PC-3 (cell line): ENCODE measurements around the gene POU4F2. TPM values are rescaled to one million over a fixed set of nuclear protein-coding genes. Genes with fewer than 3 reads are reported as not detected.

Experiments
- ATAC-seq: fragments of 200-7000 bp; cut with Tn5 transposase; 2 replicates; pipeline ENCODE4 v1.9.1; 2020; ENCODE audit warnings: mild to moderate bottlenecking, moderate library complexity
- BruUV-seq: library from RNA; stranded (reverse); fragments of 400-500 nt; replicated peaks from 2 replicates; lab custom pipeline; 2021; lab: Mats Ljungman, UMichigan
- CTCF ChIA-PET: fragments of 300-600 bp; sonication (Branson Sonifier 250); formaldehyde crosslinking; loops from one replicate; lab custom pipeline; 2022; ENCODE audit warnings: antibody characterized with exemption; lab: Charles Lee
- POLR2A ChIA-PET: fragments of 300-600 bp; sonication (Branson Sonifier 250); formaldehyde crosslinking; loops from one replicate; lab custom pipeline; 2022; ENCODE audit warnings: antibody characterized with exemption; ENCODE audit not compliant: unreplicated experiment; lab: Charles Lee
- DNase-seq: peaks from one replicate; pipeline ENCODE4 v3.0.0-alpha.2; 2015
- H2AFZ ChIP-seq: fragments of 300-600 bp; sonication (generic); 2 replicates; pipeline ENCODE4 v1.6.0; 2016; ENCODE audit warnings: antibody characterized with exemption, low read length
- H3F3A ChIP-seq: fragments of 300-600 bp; sonication (generic); one replicate; pipeline ENCODE4 v1.6.0; 2017; ENCODE audit warnings: antibody characterized with exemption, low read length, control low read depth, mild to moderate bottlenecking; ENCODE audit not compliant: unreplicated experiment
- H3K27ac ChIP-seq: fragments of 300-600 bp; sonication (generic); 2 replicates; pipeline ENCODE4 v1.5.1; 2016; ENCODE audit warnings: mild to moderate bottlenecking, low read length
- H3K27me3 ChIP-seq: fragments of 300-600 bp; sonication (generic); 2 replicates; pipeline ENCODE4 v1.6.1; 2016; ENCODE audit warnings: low read length, mixed read lengths
- H3K36me3 ChIP-seq: fragments of 300-600 bp; sonication (generic); 2 replicates; pipeline ENCODE4 v1.6.1; 2016; ENCODE audit warnings: low read depth, mixed run types, low read length, mixed read lengths
- H3K4me1 ChIP-seq: fragments of 300-600 bp; sonication (generic); 2 replicates; pipeline ENCODE4 v1.5.1; 2016; ENCODE audit warnings: low read length; ENCODE audit not compliant: insufficient read depth
- H3K4me2 ChIP-seq: fragments of 300-600 bp; sonication (generic); 2 replicates; pipeline ENCODE4 v1.6.0; 2016; ENCODE audit warnings: low read length
- H3K4me3 ChIP-seq: fragments of 300-600 bp; sonication (generic); 2 replicates; pipeline ENCODE4 v1.5.1; 2016; ENCODE audit warnings: mild to moderate bottlenecking, low read length, mixed read lengths
- H3K79me2 ChIP-seq: fragments of 300-600 bp; sonication (generic); 2 replicates; pipeline ENCODE4 v1.6.1; 2017; ENCODE audit warnings: low read length, mixed read lengths
- H3K9ac ChIP-seq: fragments of 300-600 bp; sonication (generic); 2 replicates; pipeline ENCODE4 v1.6.0; 2016; ENCODE audit warnings: mild to moderate bottlenecking, low read length
- H3K9me2 ChIP-seq: fragments of 300-600 bp; sonication (generic); replicated peaks from 2 replicates; pipeline ENCODE4 v1.6.1; 2016; ENCODE audit warnings: mixed run types, low read length, mixed read lengths
- H3K9me3 ChIP-seq: fragments of 300-600 bp; sonication (generic); 2 replicates; pipeline ENCODE4 v1.6.1; 2016; ENCODE audit warnings: low read length, mixed read lengths
- H4K20me1 ChIP-seq: fragments of 300-600 bp; sonication (generic); 2 replicates; pipeline ENCODE4 v1.6.1; 2016; ENCODE audit warnings: low read length, mixed read lengths
- EZH2 ChIP-seq: fragments of 300-600 bp; sonication (generic); IDR thresholded peaks from one replicate; pipeline ENCODE4 v1.6.1; 2017; ENCODE audit warnings: antibody characterized with exemption, mild to moderate bottlenecking, low read length; ENCODE audit not compliant: unreplicated experiment
- EZH2phosphoT487 ChIP-seq: fragments of 300-600 bp; sonication (generic); IDR thresholded peaks from 2 replicates; pipeline ENCODE4 v1.6.1; 2018; ENCODE audit warnings: mild to moderate bottlenecking, antibody characterized with exemption, low read length, borderline replicate concordance
- intact Hi-C: fragments of 100-400 bp; cut with micrococcal nuclease; formaldehyde crosslinking; loops from 2 replicates; pipeline ENCODE4 v1.9.0; 2023
- total RNA-seq: library from RNA; depleted of rRNA; stranded (reverse); fragments of >200 nt; gene quantifications from 2 replicates; pipeline ENCODE4 v1.2.3, GENCODE V29; 2014
- TF ChIP-seq, protein P1 (sequence below): fragments of 300-600 bp; sonication (generic); conservative IDR thresholded peaks from 2 replicates; pipeline ENCODE4 v1.5.1; 2017; ENCODE audit warnings: antibody characterized with exemption, low read depth, mild to moderate bottlenecking, low read length

The POU4F2 gene
- total RNA-seq, 1 experiment from 2014 or later: not detected

DNA sequence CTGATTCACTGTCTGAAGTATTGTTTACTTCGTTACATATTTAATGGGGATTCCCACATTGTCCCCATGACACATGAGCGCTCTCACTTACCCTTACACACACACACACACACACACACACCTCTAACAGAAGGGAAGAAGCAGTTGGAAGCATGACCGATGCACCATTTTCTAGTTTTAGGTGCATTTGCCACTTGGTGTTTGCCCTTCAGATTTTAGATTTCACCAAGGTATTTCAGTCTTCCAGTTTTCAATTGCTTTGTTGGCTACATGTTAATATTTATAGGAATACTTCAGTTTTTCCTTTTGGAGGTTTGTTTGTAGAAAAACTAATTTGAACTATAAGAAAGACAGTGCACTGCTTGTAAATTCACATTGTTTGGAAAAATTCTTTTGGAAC lies 3.1 kb downstream of the POU4F2 start:
- Histone ChIP-seq H3K4me3 (no peak overlapping the region), H3K36me3 (no peaks in the 10 kb centered on the region), H3K27ac (no peak overlapping the region), H3K79me2 (no peaks in the 10 kb centered on the region), H3K9ac (no peak overlapping the region), H3K4me2 (no peak overlapping the region), H3K9me3 (no peaks in the 10 kb centered on the region), H3K4me1 (no peaks in the 10 kb centered on the region), H3F3A (no peaks in the 10 kb centered on the region), H3K27me3 (peaks cover 20% of the 10 kb centered on the region), H3K9me2 (no peaks in the 10 kb centered on the region), H4K20me1 (no peaks in the 10 kb centered on the region), H2AFZ (no peak overlapping the region)
- BruUV-seq: no TSS peak
- CTCF ChIA-PET: no interaction called here
- POLR2A ChIA-PET: no interaction called here
- intact Hi-C loops: no loop called here
- ATAC-seq (no peak), DNase-seq (no peak)
- TF ChIP-seq, protein P1, sequence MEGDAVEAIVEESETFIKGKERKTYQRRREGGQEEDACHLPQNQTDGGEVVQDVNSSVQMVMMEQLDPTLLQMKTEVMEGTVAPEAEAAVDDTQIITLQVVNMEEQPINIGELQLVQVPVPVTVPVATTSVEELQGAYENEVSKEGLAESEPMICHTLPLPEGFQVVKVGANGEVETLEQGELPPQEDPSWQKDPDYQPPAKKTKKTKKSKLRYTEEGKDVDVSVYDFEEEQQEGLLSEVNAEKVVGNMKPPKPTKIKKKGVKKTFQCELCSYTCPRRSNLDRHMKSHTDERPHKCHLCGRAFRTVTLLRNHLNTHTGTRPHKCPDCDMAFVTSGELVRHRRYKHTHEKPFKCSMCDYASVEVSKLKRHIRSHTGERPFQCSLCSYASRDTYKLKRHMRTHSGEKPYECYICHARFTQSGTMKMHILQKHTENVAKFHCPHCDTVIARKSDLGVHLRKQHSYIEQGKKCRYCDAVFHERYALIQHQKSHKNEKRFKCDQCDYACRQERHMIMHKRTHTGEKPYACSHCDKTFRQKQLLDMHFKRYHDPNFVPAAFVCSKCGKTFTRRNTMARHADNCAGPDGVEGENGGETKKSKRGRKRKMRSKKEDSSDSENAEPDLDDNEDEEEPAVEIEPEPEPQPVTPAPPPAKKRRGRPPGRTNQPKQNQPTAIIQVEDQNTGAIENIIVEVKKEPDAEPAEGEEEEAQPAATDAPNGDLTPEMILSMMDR: no peak
- no peak for TF ChIP-seq EZH2phosphoT487

DNA sequence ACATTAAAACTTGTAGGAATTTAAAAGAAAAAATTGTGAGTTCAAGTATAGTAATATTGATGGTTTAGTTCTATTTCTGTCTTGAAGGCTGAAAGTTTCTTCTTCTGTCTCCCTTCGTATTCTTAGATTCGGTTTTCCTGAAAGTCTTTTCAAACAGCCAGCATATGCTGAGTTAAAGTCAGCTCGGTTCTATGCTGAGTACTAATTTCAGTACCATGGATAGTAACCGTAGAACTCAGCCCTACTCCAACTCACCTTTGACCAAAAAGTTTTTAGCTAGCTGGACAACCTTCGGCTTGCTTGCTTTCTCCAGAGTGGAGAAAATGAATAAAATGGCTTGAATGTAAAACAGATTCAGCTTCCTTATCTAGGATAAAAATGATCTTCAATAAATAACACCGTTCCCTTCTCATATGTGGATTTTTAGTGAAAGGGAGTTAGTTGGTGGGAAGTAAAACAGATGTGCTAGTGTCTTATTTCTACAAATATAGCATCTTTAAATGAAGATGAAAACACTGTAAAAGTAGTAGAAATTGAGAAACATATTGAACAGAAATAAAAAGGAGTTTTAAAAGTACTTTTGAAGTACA lies 5.2 kb downstream of the POU4F2 start:
- BruUV-seq: no TSS peak
- no peaks in the 10 kb centered on the region for H3F3A ChIP-seq
- H3K4me3 ChIP-seq: no peak overlapping the region
- H3K9ac ChIP-seq: no peak overlapping the region
- no peak overlapping the region for H3K27ac ChIP-seq
- DNase-seq (peak; percentile 54), ATAC-seq (0 out of 2 replicates have a peak, but pooled peaks have one; percentile 35)
- H2AFZ ChIP-seq: no peak overlapping the region
- no peak overlapping the region for H3K4me2 ChIP-seq
- POLR2A ChIA-PET: no interaction called here
- peaks cover 19% of the 10 kb centered on the region for H3K27me3 ChIP-seq
- H3K36me3 ChIP-seq: no peaks in the 10 kb centered on the region
- no peak for TF ChIP-seq EZH2phosphoT487
- no peak for TF ChIP-seq EZH2
- TF ChIP-seq, protein P1: no peak
- intact Hi-C loops: no loop called here
- no peaks in the 10 kb centered on the region for H4K20me1 ChIP-seq
- H3K9me2 ChIP-seq: no peaks in the 10 kb centered on the region
- no peaks in the 10 kb centered on the region for H3K4me1 ChIP-seq
- CTCF ChIA-PET: no interaction called here
- no peaks in the 10 kb centered on the region for H3K9me3 ChIP-seq
- H3K79me2 ChIP-seq: no peaks in the 10 kb centered on the region

DNA sequence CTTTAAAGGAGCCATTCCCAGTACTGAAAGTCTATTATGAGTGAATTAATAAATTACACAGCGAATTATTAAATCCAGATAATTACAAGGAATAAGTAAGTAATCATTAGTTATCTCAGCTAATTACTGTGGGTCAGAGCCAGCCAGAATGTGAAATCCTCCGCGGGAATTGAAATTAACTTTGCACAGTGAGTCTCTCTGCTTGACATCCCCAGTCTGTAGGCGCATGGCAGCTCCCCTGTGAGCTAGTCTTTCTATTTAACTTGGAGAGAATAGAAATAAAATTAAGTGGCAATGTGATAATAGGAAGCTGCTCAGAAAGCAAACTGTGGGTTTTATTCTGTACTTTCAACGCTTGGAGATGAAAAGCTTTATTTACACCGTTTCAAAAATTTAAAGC lies 7.2 kb downstream of the POU4F2 start:
- no peak overlapping the region for H3K27ac ChIP-seq
- H3K9me3 ChIP-seq: no peaks in the 10 kb centered on the region
- no peak overlapping the region for H3K4me2 ChIP-seq
- no peaks in the 10 kb centered on the region for H3K36me3 ChIP-seq
- H3K4me3 ChIP-seq: no peak overlapping the region
- intact Hi-C loops: no loop called here
- no peaks in the 10 kb centered on the region for H4K20me1 ChIP-seq
- ATAC-seq (no peak), DNase-seq (no peak)
- H3K9ac ChIP-seq: no peak overlapping the region
- no peak overlapping the region for H2AFZ ChIP-seq
- H3K9me2 ChIP-seq: no peaks in the 10 kb centered on the region
- no peaks in the 10 kb centered on the region for H3K4me1 ChIP-seq
- TF ChIP-seq EZH2: no peak
- TF ChIP-seq EZH2phosphoT487: no peak
- TF ChIP-seq, protein P1: no peak
- CTCF ChIA-PET: no interaction called here
- no peaks in the 10 kb centered on the region for H3F3A ChIP-seq
- no peaks in the 10 kb centered on the region for H3K79me2 ChIP-seq
- BruUV-seq: no TSS peak
- H3K27me3 ChIP-seq: peaks cover 38% of the 10 kb centered on the region
- POLR2A ChIA-PET: no interaction called here
